Urinary bladder (tissue), 4 donors: ENCODE measurements around the gene HACD4. TPM values are rescaled to one million over a fixed set of nuclear protein-coding genes. Genes with fewer than 3 reads are reported as not detected.
"Not testable (repeated sequence)": the region's sequence is repeated elsewhere in the genome, so short reads cannot be mapped to it uniquely, and the experiment has no call there.

Experiments
- DNase-seq: peaks from one replicate; pipeline ENCODE4 v3.0.0-alpha.2; 2015; ENCODE audit errors: extremely low spot score
- H3K27ac ChIP-seq: one replicate; pipeline ENCODE4 v1.5.1; 2013; ENCODE audit warnings: low read depth, mild to moderate bottlenecking, moderate library complexity
- H3K36me3 ChIP-seq: one replicate; pipeline ENCODE4 v1.6.1; 2013; ENCODE audit warnings: mild to moderate bottlenecking, moderate library complexity; ENCODE audit not compliant: insufficient read depth
- H3K4me1 ChIP-seq: one replicate; pipeline ENCODE4 v1.6.1; 2013; ENCODE audit warnings: mild to moderate bottlenecking, moderate library complexity; ENCODE audit not compliant: insufficient read depth
- H3K4me3 ChIP-seq: one replicate; pipeline ENCODE4 v1.5.1; 2013; ENCODE audit warnings: low read depth, low read length
- WGBS: extraction: QIAGEN DNeasy Blood & Tissue Kit; methylation state at CpG from one replicate; pipeline ENCODE4 v1.1.7; 2013; 5-methylcytosine and 5-hydroxymethylcytosine counted together
- polyA plus RNA-seq: library from polyadenylated mRNA; stranded (reverse); fragments of 200-250 nt; gene quantifications from one replicate; pipeline ENCODE4 v1.2.3, GENCODE V29; 2013
- total RNA-seq: library from RNA; depleted of rRNA; stranded (reverse); fragments of >200 nt; gene quantifications from one replicate; pipeline ENCODE4 v1.2.3, GENCODE V29; 2014
- donor health status: healthy with polysubstance abuse.
- donor health status: healthy.

Gene HACD4
- total and polyA plus RNA-seq, 2 donors = 3.8 to 14.5 TPM

GRCh38 chr9:20974191-20974938, 57.1 kb downstream of the HACD4 start:
- WGBS = 85% methylated on average over 2 of the region's 2 CpGs
- H3K4me3 ChIP-seq, H3K4me1 ChIP-seq, H3K36me3 ChIP-seq, H3K27ac ChIP-seq, DNase-seq: not testable (repeated sequence)

DNA sequence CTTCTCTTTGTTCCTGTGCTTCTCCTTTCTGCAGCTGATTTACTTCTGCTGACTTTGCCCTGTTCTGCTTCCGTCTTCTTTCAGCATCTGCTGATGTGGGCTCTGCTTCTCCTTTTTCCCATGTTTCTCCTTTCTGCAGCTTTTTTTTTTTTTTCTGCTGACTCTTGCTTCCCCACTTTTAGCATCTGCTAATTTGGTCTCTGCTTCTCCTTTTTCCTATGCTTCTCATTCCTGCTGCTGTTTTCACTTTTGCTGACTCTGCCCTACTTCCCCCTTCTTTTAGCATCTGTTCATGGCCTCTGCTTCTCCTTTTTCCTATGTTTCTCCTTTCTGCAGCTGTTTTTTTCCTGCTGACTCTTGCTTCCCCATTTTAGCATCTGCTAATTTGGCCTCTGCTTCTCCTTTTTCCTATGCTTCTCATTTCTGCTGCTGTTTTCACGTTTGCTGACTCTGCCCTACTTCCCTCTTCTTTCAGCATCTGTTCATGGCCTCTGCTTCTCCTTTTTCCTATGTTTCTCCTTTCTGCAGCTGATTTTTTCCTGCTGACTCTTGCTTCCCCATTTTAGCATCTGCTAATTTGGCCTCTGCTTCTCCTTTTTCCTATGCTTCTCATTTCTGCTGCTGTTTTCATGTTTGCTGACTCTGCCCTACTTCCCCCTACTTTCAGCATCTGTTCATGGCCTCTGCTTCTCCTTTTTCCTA, 58.0 kb downstream of the HACD4 start:
- not testable (repeated sequence) for H3K4me1 ChIP-seq, DNase-seq, H3K27ac ChIP-seq, H3K4me3 ChIP-seq, H3K36me3 ChIP-seq
- 87% methylated on average over 2 of the region's 2 CpGs for WGBS

DNA sequence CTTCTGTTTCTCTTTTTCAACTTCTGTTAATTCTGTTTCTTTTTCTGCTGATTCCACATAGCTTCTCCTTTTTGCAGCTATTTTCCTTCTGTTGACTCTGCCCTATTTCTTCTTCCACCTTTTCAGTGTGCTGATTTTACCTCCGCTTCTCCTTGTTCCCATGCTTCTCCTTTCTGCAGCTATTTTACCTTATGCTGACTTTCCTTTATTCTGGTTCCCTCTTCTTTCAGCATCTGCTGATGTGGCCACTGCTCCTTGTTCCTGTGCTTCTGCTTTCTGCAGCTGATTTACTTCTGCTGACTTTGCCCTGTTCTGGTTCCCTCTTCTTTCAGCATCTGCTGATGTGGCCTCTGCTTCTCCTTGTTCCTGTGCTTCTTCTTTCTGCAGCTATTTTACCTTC, 58.8 kb downstream of the HACD4 start:
- Histone ChIP-seq H3K4me3 (no peak overlapping the region), H3K36me3 (no peaks in the 10 kb centered on the region), H3K27ac (no peak overlapping the region), H3K4me1 (no peaks in the 10 kb centered on the region)
- DNase-seq = no peak
- WGBS = 100% methylated on average over 1 of the region's 1 CpG

GRCh38 chr9:20962536-20963225, 68.8 kb downstream of the HACD4 start:
- H3K4me3 ChIP-seq = no peak overlapping the region
- H3K4me1 ChIP-seq = no peaks in the 10 kb centered on the region
- 42% methylated on average over 4 of the region's 4 CpGs for WGBS
- no peaks in the 10 kb centered on the region for H3K36me3 ChIP-seq
- peak; percentile 37 for DNase-seq
- H3K27ac ChIP-seq = no peak overlapping the region

DNA sequence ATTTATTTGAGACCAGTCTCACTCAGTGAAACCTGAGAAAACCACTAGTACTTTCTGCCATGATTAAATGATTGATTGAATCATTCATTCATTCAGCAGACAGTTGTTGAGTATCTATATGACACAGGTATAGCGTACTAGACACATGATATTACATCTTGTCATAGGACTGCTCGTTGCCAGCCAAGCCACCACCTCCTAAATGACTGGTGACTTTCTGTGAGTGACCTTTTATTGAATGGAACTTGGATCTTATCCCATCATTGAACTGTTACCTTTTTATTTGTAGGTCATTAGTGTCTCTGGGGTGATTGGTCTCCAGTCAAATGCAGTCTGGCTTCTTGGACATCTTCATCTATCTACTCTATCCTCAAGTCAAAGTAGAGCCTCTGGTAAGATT, 80.7 kb downstream of the HACD4 start:
- no peak overlapping the region for H3K4me3 ChIP-seq
- WGBS = 93% methylated on average over 2 of the region's 2 CpGs
- peaks cover 1% of the 10 kb centered on the region for H3K36me3 ChIP-seq
- H3K27ac ChIP-seq = no peak overlapping the region
- DNase-seq = no peak
- no peaks in the 10 kb centered on the region for H3K4me1 ChIP-seq

Other genes with a start within 250 kb of the HACD4 start
- not detected for gene IFNB1, start 46.3 kb upstream of the HACD4 start, total RNA-seq
- not detected for gene IFNB1, start 46.3 kb upstream of the HACD4 start, polyA plus RNA-seq
- not detected for gene IFNW1, start 110.2 kb upstream of the HACD4 start, total RNA-seq
- not detected for gene IFNW1, start 110.2 kb upstream of the HACD4 start, polyA plus RNA-seq
- not detected for gene IFNA21, start 135.0 kb upstream of the HACD4 start, total RNA-seq
- not detected for gene IFNA21, start 135.0 kb upstream of the HACD4 start, polyA plus RNA-seq
- gene IFNA4, start 155.9 kb upstream of the HACD4 start, total RNA-seq = not detected
- not detected for gene IFNA4, start 155.9 kb upstream of the HACD4 start, polyA plus RNA-seq
- gene IFNA7, start 170.6 kb upstream of the HACD4 start, total RNA-seq = not detected
- not detected for gene IFNA7, start 170.6 kb upstream of the HACD4 start, polyA plus RNA-seq
- not detected for gene IFNA10, start 175.5 kb upstream of the HACD4 start, total RNA-seq
- not detected for gene IFNA10, start 175.5 kb upstream of the HACD4 start, polyA plus RNA-seq
- not detected for gene IFNA16, start 185.7 kb upstream of the HACD4 start, total RNA-seq
- not detected for gene IFNA16, start 185.7 kb upstream of the HACD4 start, polyA plus RNA-seq
- not detected for gene IFNA17, start 196.6 kb upstream of the HACD4 start, total RNA-seq
- gene IFNA17, start 196.6 kb upstream of the HACD4 start, polyA plus RNA-seq = not detected
- gene IFNA14, start 208.4 kb upstream of the HACD4 start, total RNA-seq = not detected
- not detected for gene IFNA14, start 208.4 kb upstream of the HACD4 start, polyA plus RNA-seq